K562 (cell line): ENCODE results near the gene AQP9. TPM values are rescaled to one million over a fixed set of nuclear protein-coding genes. Genes with fewer than 3 reads are reported as not detected.

Experiments used
- ATF7 ChIP-seq: fragments of 450-650 bp; IDR thresholded peaks from 2 replicates; pipeline ENCODE4 v1.7.1; 2014; ENCODE audit warnings: mild to moderate bottlenecking, moderate library complexity
- CEBPZ ChIP-seq: fragments of 150-350 bp; IDR thresholded peaks from 2 replicates; pipeline ENCODE4 v1.6.1; 2014; ENCODE audit warnings: low read depth, mild to moderate bottlenecking, low read length, borderline replicate concordance
- CHD7 ChIP-seq: fragments of 200-600 bp; sonication (generic); IDR thresholded peaks from one replicate; pipeline ENCODE4 v1.6.1; 2012; ENCODE audit warnings: mild to moderate bottlenecking, low read depth, low read length, inconsistent platforms
- CTCF ChIP-seq, 3 experiments: IDR thresholded peaks in 2 of 3; conservative IDR thresholded peaks in 1 of 3; 2 replicates each; pipeline ENCODE4 v1.5.1; 2011 to 2012; ENCODE audit warnings: low read length in 3 of 3, mild to moderate bottlenecking in 3 of 3, control low read depth in 2 of 3, improper control_type of control experiment in 1 of 3, inconsistent platforms in 1 of 3, low read depth in 1 of 3, mixed read lengths in 1 of 3, moderate library complexity in 1 of 3; ENCODE audit not compliant: insufficient read depth in 2 of 3
- TFAP4 ChIP-seq: sonication (generic); formaldehyde crosslinking; IDR thresholded peaks from 2 replicates; pipeline ENCODE4 v1.8.0; 2022; ENCODE audit warnings: missing genetic modification reagents, mild to moderate bottlenecking, moderate library complexity, borderline replicate concordance
- polyA plus RNA-seq, 8 experiments: library from polyadenylated mRNA; depleted of rRNA in 4 of 8; stranded (reverse) in 5 of 8; unstranded in 3 of 8; fragments of >200 nt; fragmentation: Nextera tagmentation in 2 of 8; fragmentation: Illumina TruSeq in 1 of 8; extraction: Ambion mirVana in 2 of 8; extraction: Trizol in 1 of 8; gene quantifications; 2 replicates each; pipeline versions ENCODE4 v1.2.1 to v1.2.3, GENCODE V29; 2011 to 2014; ENCODE audit warnings: inconsistent platforms in 1 of 8, missing spikeins in 1 of 8
- total RNA-seq, 7 experiments: library from RNA; depleted of rRNA in 6 of 7; stranded (reverse); fragments of >200 nt in 6 of 7; fragmentation: Illumina TruSeq in 2 of 7; extraction: Trizol in 2 of 7; gene quantifications; 2 replicates each; pipeline versions ENCODE4 v1.2.1 to v1.2.3, GENCODE V29; 2011 to 2021; ENCODE audit warnings: low replicate concordance in 1 of 7

Gene AQP9
- total and polyA plus RNA-seq, 9 of the 15 experiments (the other 6 are each of a cell fraction or from before 2014, with no cell fraction given): 0.04 to 0.33 (median 0.07) TPM; not detected in 4

GRCh38 chr15:58221591-58222241 is 83.5 kb downstream of the AQP9 start (continued):
- no peak for TF ChIP-seq CHD7
- no peak for TF ChIP-seq CEBPZ
- TF ChIP-seq CTCF (IDR thresholded peaks at IDR 0.05 in 2 of 3, conservative IDR thresholded peaks at IDR 0.05 in 1 of 3; ENCODE audit: insufficient read depth in 2 of 3, low read depth in 1 of 3, low read length in 3 of 3): peak; percentile 81 to 89 (median 86)
- 0 out of 2 replicates have a peak, but pooled peaks have one; percentile 25 for TF ChIP-seq ATF7
- peak; percentile 72; the same call in 1 of the 2 replicates for TF ChIP-seq TFAP4 (CRISPR knock-in tag)
